NOMO-1 treated with DMSO at 0.1 percent for 48 hours (cell line): ENCODE results near the gene P4HB.
"Not testable (repeated sequence)": the region's sequence is repeated elsewhere in the genome, so short reads cannot be mapped to it uniquely, and the experiment has no call there.

Experiments
- DNase-seq: peaks from one replicate; lab custom pipeline; 2025; ENCODE audit not compliant: unreplicated experiment; lab: John Stamatoyannopoulos, UW

Gene P4HB

GRCh38 chr17:81846743-81847689 is 13.3 kb downstream of the P4HB start:
- no peak for DNase-seq

DNA sequence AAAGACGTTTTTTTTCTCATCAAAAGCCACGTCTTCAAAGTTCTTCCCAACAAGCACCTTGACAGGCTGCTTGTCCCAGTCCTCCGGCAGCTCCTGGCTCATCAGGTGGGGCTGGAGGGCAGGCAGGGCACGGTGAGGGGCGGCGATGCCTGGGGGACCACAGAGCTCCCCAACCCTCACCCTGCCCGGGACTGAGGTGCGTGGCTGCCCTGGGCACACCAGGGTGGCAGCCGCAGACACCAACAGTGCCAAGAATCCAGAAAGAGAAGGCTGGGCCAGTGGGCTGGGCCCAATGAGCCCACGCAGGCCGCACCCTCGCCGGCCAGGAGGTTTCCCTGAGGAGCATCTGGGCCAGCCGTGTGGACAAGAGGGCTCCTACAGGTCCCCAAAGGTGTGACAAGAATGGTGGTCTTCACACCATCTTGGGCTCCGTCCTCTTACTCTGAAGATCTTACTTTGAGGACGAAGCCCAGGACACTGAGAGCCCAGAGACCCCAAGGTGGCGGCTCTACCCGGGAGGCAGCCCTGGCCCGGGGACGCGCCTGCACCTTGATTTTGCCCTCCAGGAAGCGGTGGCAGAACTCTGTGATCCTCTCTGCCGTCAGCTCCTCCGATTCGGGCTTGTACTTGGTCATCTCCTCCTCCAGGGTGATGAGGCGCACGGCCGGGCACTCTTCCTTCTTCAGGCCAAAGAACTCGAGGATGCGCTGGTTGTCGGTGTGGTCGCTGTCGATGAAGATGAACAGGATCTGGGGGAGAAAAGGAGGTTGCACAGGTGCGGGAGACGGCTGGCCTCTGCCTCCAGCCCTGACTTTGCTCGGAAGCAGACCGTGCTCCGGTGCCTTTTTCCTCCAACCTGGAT is 14.2 kb downstream of the P4HB start:
- DNase-seq: no peak

- DNase-seq: no peak
These were observed 15.0 kb downstream of the P4HB start for GRCh38 chr17:81845361-81845760.

DNA sequence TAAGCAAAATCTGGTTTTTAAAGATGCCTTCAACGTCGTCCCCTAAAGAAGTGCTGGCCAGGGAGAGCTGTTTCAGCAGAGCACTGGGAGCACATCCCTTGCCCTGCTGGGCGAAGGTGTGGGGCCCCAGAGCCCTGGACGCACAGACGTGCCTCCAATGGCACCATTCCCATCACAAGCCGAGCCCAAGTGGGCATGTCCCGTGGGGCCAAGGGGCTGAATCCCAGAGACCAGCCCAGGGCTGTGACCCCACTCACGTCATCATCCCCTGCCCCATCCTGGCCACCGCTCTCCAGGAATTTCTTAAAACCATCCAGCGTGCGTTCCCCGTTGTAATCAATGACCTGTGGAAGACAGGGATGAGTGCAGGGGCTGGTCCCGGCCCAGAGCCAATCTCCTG is 15.4 kb downstream of the P4HB start:
- no peak for DNase-seq

GRCh38 chr17:81844327-81844851 is 15.9 kb downstream of the P4HB start:
- DNase-seq: no peak

DNA sequence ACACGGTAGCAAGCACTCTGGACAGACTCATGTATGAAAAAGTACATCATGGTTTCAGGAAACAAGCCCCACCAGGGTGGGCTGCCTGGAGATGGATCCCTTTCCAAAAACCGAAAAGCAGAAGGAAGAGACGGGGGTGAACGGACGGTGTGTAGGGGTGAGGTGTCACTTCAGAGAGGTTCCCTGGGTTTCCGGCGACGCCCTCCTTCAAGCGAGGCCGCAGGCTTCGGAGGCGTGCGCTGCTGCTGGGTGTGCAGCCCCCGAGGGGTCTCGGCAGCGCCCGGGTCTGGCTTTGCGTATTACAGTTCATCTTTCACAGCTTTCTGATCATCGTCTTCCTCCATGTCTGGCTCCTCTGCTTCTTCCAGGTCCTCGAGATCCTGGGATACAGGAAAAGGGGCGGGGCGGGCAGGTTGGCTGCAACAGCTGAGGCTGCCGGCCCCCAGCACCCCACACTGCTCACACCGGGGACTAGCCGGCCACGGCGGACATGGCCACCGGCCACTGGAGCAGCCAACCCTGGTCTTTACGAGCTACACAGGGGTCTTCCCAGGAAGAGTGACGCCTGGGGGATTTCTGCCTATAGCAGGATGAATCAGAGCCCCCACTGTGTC is 16.5 kb downstream of the P4HB start:
- no peak for DNase-seq

GRCh38 chr17:81842725-81843504 is 17.4 kb downstream of the P4HB start:
- DNase-seq: no peak

DNA sequence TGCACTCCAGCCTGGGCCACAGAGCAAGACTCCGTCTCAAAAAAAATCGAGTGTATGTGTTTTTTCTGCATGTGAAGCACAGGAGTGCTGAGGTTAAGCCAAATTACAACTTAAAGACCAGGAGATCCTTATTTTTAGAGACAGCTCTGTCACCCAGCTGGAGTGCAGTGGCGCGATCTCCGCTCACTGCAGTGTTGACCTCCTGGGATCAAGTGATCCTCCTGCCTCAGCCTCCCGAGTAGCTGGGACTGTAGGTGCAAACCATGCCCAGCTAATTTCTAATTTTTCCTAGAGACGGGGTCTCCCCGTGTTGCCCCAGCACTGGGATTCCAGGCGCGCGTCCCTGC is 18.0 kb downstream of the P4HB start:
- DNase-seq: no peak

DNA sequence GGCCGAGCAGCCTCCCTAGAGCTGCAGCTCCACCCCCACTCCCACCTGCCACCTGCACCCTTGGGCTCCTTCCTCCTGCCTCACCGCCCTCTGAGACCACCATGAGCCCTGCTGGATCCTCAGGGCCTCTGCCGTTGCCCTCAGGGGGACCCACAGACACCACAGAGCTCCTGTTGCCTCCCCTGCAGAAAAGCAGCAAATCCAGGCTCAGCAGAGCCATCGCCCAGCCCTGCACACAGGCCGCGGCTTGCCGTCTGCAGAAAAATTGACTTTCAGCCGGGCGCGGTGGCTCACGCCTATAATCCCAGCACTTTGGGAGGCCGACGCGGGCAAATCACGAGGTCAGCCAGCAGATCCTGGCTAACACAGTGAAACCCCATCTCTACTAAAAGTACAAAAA is 18.5 kb downstream of the P4HB start:
- DNase-seq: no peak

- no peak for DNase-seq
These were observed 19.2 kb downstream of the P4HB start for GRCh38 chr17:81840826-81841778.

- DNase-seq: not testable (repeated sequence)
These were observed 20.3 kb downstream of the P4HB start for GRCh38 chr17:81840059-81840458.

- no peak for DNase-seq
These were observed 21.0 kb downstream of the P4HB start for GRCh38 chr17:81839301-81839700.

- no peak for DNase-seq
These were observed 21.5 kb downstream of the P4HB start for GRCh38 chr17:81838753-81839255.

- peak; percentile 99 for DNase-seq
These were observed 22.7 kb downstream of the P4HB start for GRCh38 chr17:81837641-81838040.

- DNase-seq: no peak
These were observed 25.5 kb downstream of the P4HB start, which contains the start of gene PPP1R27 for GRCh38 chr17:81834831-81835267. Gene PPP1R27 (minus strand): TSS chr17:81835050. CDS start chr17:81834953, 97 bp downstream.

- no peak for DNase-seq
These were observed 26.2 kb downstream of the P4HB start for GRCh38 chr17:81833921-81834830.

DNA sequence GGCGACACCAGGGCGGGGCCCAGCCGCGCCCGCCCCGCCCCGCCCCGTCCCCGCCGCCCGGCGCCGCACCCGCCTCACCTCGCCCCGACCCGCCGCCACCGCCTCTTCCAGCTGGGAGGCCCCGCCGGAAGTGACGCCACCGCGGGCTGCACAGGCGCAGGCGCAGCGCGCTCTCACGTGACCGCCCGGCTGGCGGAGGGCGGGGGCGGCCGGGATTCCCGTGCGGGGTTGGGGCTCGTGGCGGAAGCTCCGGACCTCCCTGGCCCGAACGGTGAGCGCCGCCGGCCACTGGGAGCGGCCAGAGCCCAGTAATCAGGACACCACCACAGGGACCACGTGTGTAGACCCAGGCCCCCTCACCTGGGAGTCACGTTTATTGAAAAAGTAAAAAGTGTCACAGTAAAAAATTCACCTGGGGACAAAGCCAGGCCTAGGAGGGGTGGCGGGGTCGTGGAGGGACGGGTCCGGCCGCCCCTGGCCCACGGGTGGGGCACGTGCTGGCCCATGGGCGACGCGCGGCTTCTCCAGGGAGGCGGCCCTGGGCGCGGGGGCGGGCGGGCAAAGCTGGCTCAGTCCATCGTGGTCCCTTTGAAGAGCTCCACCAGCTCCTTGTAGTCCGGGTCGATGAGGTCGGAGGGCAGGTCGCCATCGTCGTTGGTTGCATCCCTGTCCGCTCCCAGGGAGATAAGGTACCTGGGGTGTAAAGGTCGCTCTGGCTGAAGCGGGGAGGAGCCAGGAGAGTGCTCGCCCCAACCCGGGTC is 27.0 kb downstream of the P4HB start, which contains the start of gene MCRIP1:
Gene MCRIP1 (minus strand): TSS at position 132 of the 761 bp plus-strand sequence. CDS start 8,785 bp downstream, outside the sequence.
- peak; percentile 90 for DNase-seq
